GM19328 (cell line): Measurements from ENCODE around the gene GSG1L.

Source experiments
- ATAC-seq: cut with Tn5 transposase; IDR thresholded peaks from one replicate; pipeline ENCODE4 v1.9.1; 2021; ENCODE audit warnings: mild to moderate bottlenecking, moderate library complexity; ENCODE audit not compliant: unreplicated experiment

Gene GSG1L

GRCh38 chr16:28029387-28030002, 34.0 kb downstream of the GSG1L start:
- no peak for ATAC-seq

GRCh38 chr16:28027055-28027454, 36.5 kb downstream of the GSG1L start:
- ATAC-seq = no peak

GRCh38 chr16:28025631-28026030, 37.9 kb downstream of the GSG1L start:
- ATAC-seq = no peak

- ATAC-seq = no peak
Observed at GRCh38 chr16:28019218-28019617, 44.3 kb downstream of the GSG1L start.

GRCh38 chr16:28014851-28015250, 48.7 kb downstream of the GSG1L start:
- no peak for ATAC-seq

GRCh38 chr16:28013878-28014277, 49.6 kb downstream of the GSG1L start:
- no peak for ATAC-seq

- ATAC-seq = no peak
Observed at GRCh38 chr16:28013392-28013791, 50.1 kb downstream of the GSG1L start.

- ATAC-seq = no peak
Observed at GRCh38 chr16:28011971-28012445, 51.5 kb downstream of the GSG1L start.

- no peak for ATAC-seq
Observed at GRCh38 chr16:28011223-28011622, 52.3 kb downstream of the GSG1L start.

- ATAC-seq = no peak
Observed at GRCh38 chr16:28010671-28011070, 52.8 kb downstream of the GSG1L start.

GRCh38 chr16:28009586-28010373, 53.7 kb downstream of the GSG1L start:
- no peak for ATAC-seq

GRCh38 chr16:28003923-28004322, 59.6 kb downstream of the GSG1L start:
- no peak for ATAC-seq

- ATAC-seq = no peak
Observed at GRCh38 chr16:28003021-28003865, 60.3 kb downstream of the GSG1L start.

- no peak for ATAC-seq
Observed at GRCh38 chr16:28001642-28002041, 61.9 kb downstream of the GSG1L start.

- ATAC-seq = no peak
Observed at GRCh38 chr16:28001184-28001583, 62.3 kb downstream of the GSG1L start.

GRCh38 chr16:28000314-28001169, 63.0 kb downstream of the GSG1L start:
- no peak for ATAC-seq

- ATAC-seq = no peak
Observed at GRCh38 chr16:27999687-28000086, 63.8 kb downstream of the GSG1L start.

- no peak for ATAC-seq
Observed at GRCh38 chr16:27995378-27995777, 68.1 kb downstream of the GSG1L start.

GRCh38 chr16:27994686-27995085, 68.8 kb downstream of the GSG1L start:
- ATAC-seq = no peak

GRCh38 chr16:27993587-27993986, 69.9 kb downstream of the GSG1L start:
- no peak for ATAC-seq

GRCh38 chr16:27991876-27992275, 71.6 kb downstream of the GSG1L start:
- ATAC-seq = no peak
